ENCODE data around the gene CHM. TPM values are rescaled to one million over a fixed set of nuclear protein-coding genes. Genes with fewer than 3 reads are reported as not detected.

The CHM gene
- total RNA-seq, 1 experiment from 2014 or later: 28.9 TPM

- POLR2A ChIA-PET: no interaction called here
- intact Hi-C loops (cut with micrococcal nuclease; ENCODE audit: unreplicated experiment): no loop called here
- Histone ChIP-seq H3K4me3 (ENCODE audit: low read depth in 2 of 2, low read length in 2 of 2) (no peak overlapping the region), H3K27ac (ENCODE audit: low read length) (no peak overlapping the region), H3K27me3 (ENCODE audit: control insufficient read depth, insufficient read depth, low read length) (no peaks in the 10 kb centered on the region), H3K36me3 (ENCODE audit: control insufficient read depth, insufficient read depth, low read length) (no peaks in the 10 kb centered on the region; the same call in 1 of the 2 replicates), H3K4me1 (ENCODE audit: control insufficient read depth, insufficient read depth, low read length) (no peaks in the 10 kb centered on the region), H3K9me3 (ENCODE audit: control insufficient read depth, insufficient read depth, low read depth, low read length) (no peaks in the 10 kb centered on the region)
- in situ Hi-C loops (cut with HindIII; ENCODE audit: low pct_unique_long_range_greater_than_20kb, low sequenced_read_pairs): no loop called here
- ATAC-seq (no peak), DNase-seq (ENCODE audit: low read depth, low spot score) (no peak)
- CTCF ChIA-PET: no interaction called here
- TF ChIP-seq SIN3A (IDR thresholded peaks at IDR 0.05; ENCODE audit: borderline replicate concordance, insufficient read depth, low read depth, low read length): no peak
- TF ChIP-seq REST (IDR thresholded peaks at IDR 0.05; ENCODE audit: insufficient read depth in 1 of 2, low read depth in 2 of 2, low read length in 1 of 2): no peak
- TF ChIP-seq TCF7L2 (IDR thresholded peaks at IDR 0.05; ENCODE audit: low read depth, low read length): no peak
- no peak for TF ChIP-seq CTCF (IDR thresholded peaks at IDR 0.05)
- no peak for TF ChIP-seq POLR2AphosphoS5 (IDR thresholded peaks at IDR 0.05; ENCODE audit: low read depth, low read length)
- BruUV-seq (replicated peaks): no TSS peak
Observed at GRCh38 chrX:85906399-85906798, 141.0 kb downstream of the CHM start.

- Histone ChIP-seq H3K4me3 (ENCODE audit: low read depth in 2 of 2, low read length in 2 of 2) (no peak overlapping the region), H3K4me1 (ENCODE audit: control insufficient read depth, insufficient read depth, low read length) (no peaks in the 10 kb centered on the region), H3K36me3 (ENCODE audit: control insufficient read depth, insufficient read depth, low read length) (no peaks in the 10 kb centered on the region; the same call in 1 of the 2 replicates), H3K27ac (ENCODE audit: low read length) (no peak overlapping the region), H3K9me3 (ENCODE audit: control insufficient read depth, insufficient read depth, low read depth, low read length) (no peaks in the 10 kb centered on the region), H3K27me3 (ENCODE audit: control insufficient read depth, insufficient read depth, low read length) (no peaks in the 10 kb centered on the region)
- TF ChIP-seq SIN3A (IDR thresholded peaks at IDR 0.05; ENCODE audit: borderline replicate concordance, insufficient read depth, low read depth, low read length) (no peak), POLR2AphosphoS5 (IDR thresholded peaks at IDR 0.05; ENCODE audit: low read depth, low read length) (no peak)
- in situ Hi-C loops (cut with HindIII; ENCODE audit: low pct_unique_long_range_greater_than_20kb, low sequenced_read_pairs) (no loop called here), intact Hi-C loops (cut with micrococcal nuclease; ENCODE audit: unreplicated experiment) (no loop called here)
- ChIA-PET CTCF (no interaction called here), POLR2A (no interaction called here)
- ATAC-seq (no peak), DNase-seq (ENCODE audit: low read depth, low spot score) (no peak)
- BruUV-seq (replicated peaks): no TSS peak
Observed at GRCh38 chrX:85905851-85906250, 141.5 kb downstream of the CHM start.

- no peaks in the 10 kb centered on the region for H3K4me1 ChIP-seq (ENCODE audit: control insufficient read depth, insufficient read depth, low read length)
- intact Hi-C loops (cut with micrococcal nuclease; ENCODE audit: unreplicated experiment): no loop called here
- in situ Hi-C loops (cut with HindIII; ENCODE audit: low pct_unique_long_range_greater_than_20kb, low sequenced_read_pairs): no loop called here
- DNase-seq (ENCODE audit: low read depth, low spot score): no peak
- H3K27ac ChIP-seq (ENCODE audit: low read length): no peak overlapping the region
- no TSS peak for BruUV-seq (replicated peaks)
- H3K27me3 ChIP-seq (ENCODE audit: control insufficient read depth, insufficient read depth, low read length): no peaks in the 10 kb centered on the region
- no peak for ATAC-seq
- CTCF ChIA-PET: no interaction called here
- H3K36me3 ChIP-seq (ENCODE audit: control insufficient read depth, insufficient read depth, low read length): no peaks in the 10 kb centered on the region
- POLR2A ChIA-PET: no interaction called here
- no peak overlapping the region for H3K4me3 ChIP-seq (ENCODE audit: low read depth in 2 of 2, low read length in 2 of 2)
- TF ChIP-seq TCF7L2 (IDR thresholded peaks at IDR 0.05; ENCODE audit: low read depth, low read length) (no peak), POLR2AphosphoS5 (IDR thresholded peaks at IDR 0.05; ENCODE audit: low read depth, low read length) (no peak), REST (IDR thresholded peaks at IDR 0.05; ENCODE audit: insufficient read depth in 1 of 2, low read depth in 2 of 2, low read length in 1 of 2) (no peak), CTCF (IDR thresholded peaks at IDR 0.05) (no peak), SIN3A (IDR thresholded peaks at IDR 0.05; ENCODE audit: borderline replicate concordance, insufficient read depth, low read depth, low read length) (no peak)
- no peaks in the 10 kb centered on the region for H3K9me3 ChIP-seq (ENCODE audit: control insufficient read depth, insufficient read depth, low read depth, low read length)
Observed at GRCh38 chrX:85903692-85904471, 143.5 kb downstream of the CHM start.

All from Panc1 (cell line).